HCT116 (cell line): Measurements from ENCODE around the gene UBA5.

Experiments used
- CBX3 ChIP-seq: IDR thresholded peaks from 2 replicates; pipeline ENCODE4 v1.6.1; 2012; ENCODE audit warnings: low read depth
- CEBPB ChIP-seq: IDR thresholded peaks from 2 replicates; pipeline ENCODE4 v1.6.1; 2012; ENCODE audit warnings: low read depth
- CTCF ChIP-seq, 3 experiments: fragments of 200-600 bp in 1 of 3; sonication (generic) in 1 of 3; IDR thresholded peaks in 2 of 3; conservative IDR thresholded peaks in 1 of 3; 2 replicates each; pipeline ENCODE4 v1.5.1; 2012 to 2017; ENCODE audit warnings: low read depth in 2 of 3, low read length in 2 of 3, antibody characterized with exemption in 1 of 3, borderline replicate concordance in 1 of 3, control low read depth in 1 of 3, mild to moderate bottlenecking in 1 of 3, mixed read lengths in 1 of 3, mixed run types in 1 of 3, moderate library complexity in 1 of 3; ENCODE audit not compliant: insufficient read depth in 1 of 3
- EZH2 ChIP-seq: fragments of 200-600 bp; sonication (generic); IDR thresholded peaks from 2 replicates; pipeline ENCODE4 v1.6.1; 2017; ENCODE audit warnings: antibody characterized with exemption, mixed run types
- EZH2phosphoT487 ChIP-seq: fragments of 200-600 bp; IDR thresholded peaks from 2 replicates; pipeline ENCODE4 v1.6.1; 2018; ENCODE audit warnings: antibody characterized with exemption, borderline replicate concordance
- MAX ChIP-seq: IDR thresholded peaks from 2 replicates; pipeline ENCODE4 v1.6.1; 2012
- POLR2AphosphoS5 ChIP-seq: IDR thresholded peaks from 2 replicates; pipeline ENCODE4 v1.6.1; 2011; ENCODE audit warnings: mild to moderate bottlenecking, low read depth, low read length, moderate library complexity
- REST ChIP-seq: IDR thresholded peaks from 2 replicates; pipeline ENCODE4 v1.6.1; 2012; ENCODE audit warnings: low read depth
- SP1 ChIP-seq: IDR thresholded peaks from 2 replicates; pipeline ENCODE4 v1.6.1; 2012; ENCODE audit warnings: low read depth
- ZBTB33 ChIP-seq: IDR thresholded peaks from 2 replicates; pipeline ENCODE4 v1.6.1; 2011; ENCODE audit warnings: mild to moderate bottlenecking, low read length, moderate library complexity; ENCODE audit not compliant: insufficient replicate concordance; ENCODE audit errors: extremely low read depth

- TF ChIP-seq CTCF (IDR thresholded peaks at IDR 0.05 in 2 of 3, conservative IDR thresholded peaks at IDR 0.05 in 1 of 3; ENCODE audit: borderline replicate concordance in 1 of 3, insufficient read depth in 1 of 3, low read depth in 2 of 3, low read length in 2 of 3) (no peak), CEBPB (no peak), POLR2AphosphoS5 (no peak), CBX3 (no peak), REST (no peak), EZH2 (no peak), MAX (no peak), ZBTB33 (no peak), SP1 (no peak), EZH2phosphoT487 (no peak)
These were observed 35.3 kb upstream of the UBA5 start for GRCh38 chr3:132624790-132625189.
